BE2C (cell line): ENCODE data around the gene LBX1.
A peak's percentile ranks its signal among the peaks of the same experiment; 100 is the strongest.
"Not testable (repeated sequence)": the region's sequence is repeated elsewhere in the genome, so short reads cannot be mapped to it uniquely, and the experiment has no call there.

ENCODE experiments used
- DNase-seq: peaks from one replicate; pipeline ENCODE4 v3.0.0-alpha.2; 2020
- H3K27me3 ChIP-seq: fragments of 250-450 bp; sonication (Bioruptor Pico); 2 replicates; pipeline ENCODE4 v1.5.1; 2020; ENCODE audit warnings: mild to moderate bottlenecking
- H3K36me3 ChIP-seq: fragments of 250-450 bp; sonication (Bioruptor Pico); 2 replicates; pipeline ENCODE4 v1.5.1; 2020; ENCODE audit warnings: mild to moderate bottlenecking
- H3K4me1 ChIP-seq: fragments of 250-450 bp; sonication (Bioruptor Pico); 2 replicates; pipeline ENCODE4 v1.5.1; 2020
- H3K4me3 ChIP-seq: 2 replicates; pipeline ENCODE4 v1.5.1; 2011; ENCODE audit warnings: low read depth, low read length
- H3K9me3 ChIP-seq: fragments of 250-450 bp; sonication (Bioruptor Pico); 2 replicates; pipeline ENCODE4 v1.5.1; 2020
- TF ChIP-seq, protein P1 (sequence below): IDR thresholded peaks from 2 replicates; pipeline ENCODE4 v1.5.1; 2012; ENCODE audit warnings: mild to moderate bottlenecking, low read depth, low read length

Gene LBX1

DNA sequence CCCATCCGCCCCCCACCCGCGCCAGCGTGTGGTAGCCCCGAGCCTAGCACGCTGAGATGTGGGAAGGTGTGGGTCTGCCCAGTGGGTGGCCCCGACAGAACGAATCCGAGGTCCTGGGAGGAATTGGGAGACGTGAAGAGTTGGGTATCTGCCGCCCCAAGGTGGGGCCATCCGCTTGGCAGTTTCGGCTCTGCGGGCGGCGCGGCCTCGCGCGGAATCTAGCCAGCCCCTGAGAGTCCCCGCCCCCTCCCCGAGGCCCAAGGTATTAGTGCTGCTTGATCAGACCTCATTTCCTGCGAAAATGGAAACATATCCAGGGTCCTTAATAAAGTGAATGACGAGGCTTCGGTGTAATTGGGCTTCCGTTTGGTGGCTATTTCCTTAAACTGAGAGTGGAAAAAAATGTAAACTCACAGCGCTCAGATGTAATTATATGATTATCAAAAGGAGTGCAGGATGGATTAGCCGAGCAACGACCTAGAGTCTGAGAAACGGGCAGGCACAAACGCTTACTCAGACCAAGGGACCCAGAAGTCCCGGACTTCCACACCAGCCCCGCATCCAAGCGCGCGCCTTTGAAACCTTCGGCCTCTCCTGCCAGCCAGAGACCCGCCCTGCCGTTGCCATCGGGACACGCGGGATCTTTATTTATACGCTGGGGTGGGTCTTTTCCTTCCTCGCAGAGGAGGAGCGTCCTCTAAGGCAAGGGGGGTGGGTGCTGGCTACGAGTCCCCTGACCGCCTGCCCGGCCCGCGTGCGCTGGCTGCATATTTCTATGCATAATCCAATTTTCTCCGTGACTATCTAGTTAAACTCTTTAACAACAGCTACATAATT, 12.8 kb downstream of the LBX1 start:
- Histone ChIP-seq H3K4me3 (peak overlapping the region; percentile 33), H3K4me1 (peaks cover 10% of the 10 kb centered on the region; the same call in 1 of the 2 replicates), H3K9me3 (no peaks in the 10 kb centered on the region), H3K27me3 (peaks cover 89% of the 10 kb centered on the region), H3K36me3 (no peaks in the 10 kb centered on the region)
- DNase-seq = no peak
- TF ChIP-seq, protein P1, sequence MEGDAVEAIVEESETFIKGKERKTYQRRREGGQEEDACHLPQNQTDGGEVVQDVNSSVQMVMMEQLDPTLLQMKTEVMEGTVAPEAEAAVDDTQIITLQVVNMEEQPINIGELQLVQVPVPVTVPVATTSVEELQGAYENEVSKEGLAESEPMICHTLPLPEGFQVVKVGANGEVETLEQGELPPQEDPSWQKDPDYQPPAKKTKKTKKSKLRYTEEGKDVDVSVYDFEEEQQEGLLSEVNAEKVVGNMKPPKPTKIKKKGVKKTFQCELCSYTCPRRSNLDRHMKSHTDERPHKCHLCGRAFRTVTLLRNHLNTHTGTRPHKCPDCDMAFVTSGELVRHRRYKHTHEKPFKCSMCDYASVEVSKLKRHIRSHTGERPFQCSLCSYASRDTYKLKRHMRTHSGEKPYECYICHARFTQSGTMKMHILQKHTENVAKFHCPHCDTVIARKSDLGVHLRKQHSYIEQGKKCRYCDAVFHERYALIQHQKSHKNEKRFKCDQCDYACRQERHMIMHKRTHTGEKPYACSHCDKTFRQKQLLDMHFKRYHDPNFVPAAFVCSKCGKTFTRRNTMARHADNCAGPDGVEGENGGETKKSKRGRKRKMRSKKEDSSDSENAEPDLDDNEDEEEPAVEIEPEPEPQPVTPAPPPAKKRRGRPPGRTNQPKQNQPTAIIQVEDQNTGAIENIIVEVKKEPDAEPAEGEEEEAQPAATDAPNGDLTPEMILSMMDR = no peak

DNA sequence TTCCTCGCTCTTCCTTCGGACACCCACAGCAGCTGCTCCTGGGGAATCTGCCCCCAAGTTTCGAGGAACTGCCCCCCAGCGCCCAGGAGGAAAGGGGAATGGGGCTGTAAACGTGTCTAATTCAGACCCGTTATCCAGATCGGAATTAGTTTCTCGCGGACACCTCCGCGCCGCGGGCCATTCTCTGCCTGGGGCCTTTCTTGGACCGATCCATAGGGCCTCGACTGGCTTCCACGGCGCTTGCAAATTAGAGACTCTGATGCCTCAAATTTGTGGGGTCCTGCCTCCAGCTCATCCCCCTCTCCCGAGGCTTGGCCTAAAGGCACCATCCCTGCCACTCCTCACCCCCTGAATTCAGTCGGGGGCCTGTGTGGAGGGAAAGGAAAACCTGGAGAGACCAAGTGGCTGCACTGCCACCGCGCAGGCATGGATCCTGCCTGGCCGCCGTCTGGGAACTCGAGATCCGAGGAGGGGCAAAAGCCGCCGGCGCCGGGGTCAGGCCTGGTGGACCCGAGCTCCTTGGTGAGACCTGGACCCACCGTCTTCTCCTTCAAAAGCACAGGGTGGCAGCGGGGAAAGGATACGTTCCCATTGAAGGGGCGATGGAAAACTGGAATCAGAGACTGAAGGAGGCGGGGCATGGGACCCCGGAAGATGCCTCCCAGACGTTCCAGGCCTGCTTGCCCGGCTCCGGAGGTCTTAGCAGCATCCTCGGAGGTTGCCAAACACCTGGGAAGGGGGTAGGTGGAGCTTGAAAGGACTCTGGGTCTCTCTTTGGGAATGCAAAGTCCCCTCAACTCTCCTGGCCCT, 13.7 kb downstream of the LBX1 start:
- TF ChIP-seq, protein P1 = no peak
- Histone ChIP-seq H3K4me1 (peaks cover 10% of the 10 kb centered on the region; the same call in 1 of the 2 replicates), H3K27me3 (peaks cover 89% of the 10 kb centered on the region), H3K4me3 (peak overlapping the region; percentile 33; the same call in 1 of the 2 replicates), H3K36me3 (no peaks in the 10 kb centered on the region), H3K9me3 (no peaks in the 10 kb centered on the region)
- DNase-seq = no peak

DNA sequence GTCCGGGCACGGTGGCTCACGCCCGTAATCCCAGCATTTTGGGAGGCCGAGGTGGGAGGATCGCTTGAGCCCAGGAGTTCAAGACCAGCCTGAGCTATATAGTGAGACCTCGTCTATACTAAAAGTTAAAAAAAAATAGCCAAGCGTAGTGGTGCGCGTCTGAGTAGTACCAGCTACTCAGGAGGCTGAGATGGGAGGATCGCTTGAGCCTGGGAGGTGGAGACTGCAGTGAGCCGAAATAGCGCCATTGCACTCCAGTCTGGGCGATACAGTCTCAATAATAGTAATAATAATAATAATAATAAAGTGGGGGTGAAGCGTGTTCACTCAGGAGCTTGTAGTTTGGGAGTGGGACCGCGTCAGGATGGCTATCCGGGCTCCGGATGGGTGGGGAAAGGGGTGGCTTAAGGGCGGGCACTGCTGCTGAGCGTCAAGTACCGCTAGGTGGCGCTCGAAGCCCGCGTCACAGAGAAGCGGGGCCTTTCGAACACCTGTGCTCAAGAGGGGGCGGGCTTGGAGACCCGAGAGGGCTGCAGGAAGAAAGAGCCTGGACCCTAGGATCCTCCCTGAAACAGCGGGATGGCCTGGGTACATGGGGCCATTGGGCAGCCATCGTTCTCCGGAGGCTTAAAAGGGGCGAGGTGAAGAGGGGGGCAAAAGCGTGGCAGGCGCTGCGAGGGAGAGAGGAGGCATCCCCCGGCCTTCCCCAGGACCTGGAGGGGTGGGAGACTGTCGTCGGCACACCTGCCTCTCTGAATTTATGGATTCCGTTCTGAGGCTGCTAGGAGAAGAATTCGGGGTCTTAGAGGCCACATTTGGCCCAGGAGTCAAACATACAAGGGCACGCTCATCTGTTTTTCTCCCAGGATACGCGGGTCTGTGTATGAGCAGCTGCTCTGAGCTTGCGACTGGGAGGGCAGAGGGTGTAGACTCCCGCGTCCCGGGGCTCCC, 14.5 kb downstream of the LBX1 start:
- H3K4me3 ChIP-seq = peak overlapping the region; percentile 19; the same call in 1 of the 2 replicates
- H3K9me3 ChIP-seq = no peaks in the 10 kb centered on the region
- H3K36me3 ChIP-seq = no peaks in the 10 kb centered on the region
- DNase-seq = peak; percentile 76
- peaks cover 88% of the 10 kb centered on the region for H3K27me3 ChIP-seq
- TF ChIP-seq, protein P1 = peak; percentile 81
- peaks cover 10% of the 10 kb centered on the region; the same call in 1 of the 2 replicates for H3K4me1 ChIP-seq

DNA sequence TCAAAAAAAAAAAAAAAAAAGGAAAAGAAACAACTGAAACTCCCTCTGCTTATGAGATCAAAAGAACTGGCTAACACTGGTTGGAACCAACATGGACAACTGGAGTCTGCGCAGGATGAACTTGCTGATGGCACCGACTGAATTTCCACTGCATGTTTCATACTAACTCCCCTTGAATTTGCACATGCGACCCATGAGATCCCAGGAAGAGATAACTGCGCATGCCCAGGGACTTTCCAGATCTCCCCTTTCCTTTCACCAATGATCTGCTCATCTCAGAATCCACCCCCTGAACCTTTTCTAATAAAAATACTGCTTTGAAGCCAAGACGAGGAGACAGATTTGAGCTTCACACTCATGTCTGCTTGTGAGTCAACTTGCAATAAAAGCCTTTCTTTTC, 20.7 kb downstream of the LBX1 start:
- TF ChIP-seq, protein P1 = no peak
- H3K27me3 ChIP-seq = peaks cover 43% of the 10 kb centered on the region

DNA sequence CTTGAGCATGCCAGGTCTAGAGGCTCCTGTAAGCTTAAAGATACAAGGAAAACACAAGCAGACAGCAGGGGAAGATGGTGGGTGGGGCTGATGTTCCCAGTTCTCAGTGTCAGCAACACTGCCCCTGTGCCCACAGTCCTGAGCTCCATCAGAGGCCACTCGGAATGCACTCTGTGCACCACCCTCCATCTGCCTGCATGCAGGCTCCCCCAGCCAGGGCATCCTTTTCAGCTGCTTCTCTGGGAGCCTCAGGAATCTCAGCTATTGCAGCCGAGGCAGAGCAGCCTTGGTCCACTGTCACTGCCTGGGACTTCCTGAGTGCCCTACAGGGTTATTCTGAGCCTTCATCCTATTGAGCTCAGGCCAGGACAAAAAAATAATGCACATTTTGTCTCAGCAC, 22.2 kb downstream of the LBX1 start:
- Histone ChIP-seq H3K27me3 (peaks cover 36% of the 10 kb centered on the region), H3K36me3 (no peaks in the 10 kb centered on the region), H3K4me3 (no peak overlapping the region), H3K9me3 (no peaks in the 10 kb centered on the region), H3K4me1 (no peaks in the 10 kb centered on the region)
- TF ChIP-seq, protein P1 = no peak
- no peak for DNase-seq

More for the DNA sequence above, 20.7 kb downstream of the LBX1 start:
- no peaks in the 10 kb centered on the region for H3K4me1 ChIP-seq
- no peaks in the 10 kb centered on the region for H3K36me3 ChIP-seq
- no peak overlapping the region for H3K4me3 ChIP-seq
- H3K9me3 ChIP-seq = no peaks in the 10 kb centered on the region
- DNase-seq = no peak

DNA sequence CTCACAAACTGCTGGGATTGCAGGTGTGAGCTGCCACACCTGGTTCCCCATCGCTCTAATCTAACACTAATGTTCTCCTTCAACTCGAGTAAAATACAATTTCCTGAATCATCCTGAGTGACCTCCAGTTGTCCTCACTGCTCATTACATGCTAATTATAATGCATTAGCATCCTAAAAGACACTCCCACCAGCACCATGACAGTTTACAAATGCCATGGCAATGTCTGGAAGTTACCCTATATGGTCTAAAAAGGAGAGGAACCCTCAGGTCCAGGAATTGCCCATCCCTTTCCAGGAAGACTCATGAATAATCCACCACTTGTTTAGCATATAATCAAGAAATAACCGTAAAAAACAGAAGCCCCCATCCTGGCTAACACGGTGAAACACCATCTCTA, 26.6 kb downstream of the LBX1 start:
- not testable (repeated sequence) for DNase-seq, H3K9me3 ChIP-seq, H3K4me1 ChIP-seq, H3K4me3 ChIP-seq, H3K36me3 ChIP-seq
- H3K27me3 ChIP-seq = peaks cover 12% of the 10 kb centered on the region

DNA sequence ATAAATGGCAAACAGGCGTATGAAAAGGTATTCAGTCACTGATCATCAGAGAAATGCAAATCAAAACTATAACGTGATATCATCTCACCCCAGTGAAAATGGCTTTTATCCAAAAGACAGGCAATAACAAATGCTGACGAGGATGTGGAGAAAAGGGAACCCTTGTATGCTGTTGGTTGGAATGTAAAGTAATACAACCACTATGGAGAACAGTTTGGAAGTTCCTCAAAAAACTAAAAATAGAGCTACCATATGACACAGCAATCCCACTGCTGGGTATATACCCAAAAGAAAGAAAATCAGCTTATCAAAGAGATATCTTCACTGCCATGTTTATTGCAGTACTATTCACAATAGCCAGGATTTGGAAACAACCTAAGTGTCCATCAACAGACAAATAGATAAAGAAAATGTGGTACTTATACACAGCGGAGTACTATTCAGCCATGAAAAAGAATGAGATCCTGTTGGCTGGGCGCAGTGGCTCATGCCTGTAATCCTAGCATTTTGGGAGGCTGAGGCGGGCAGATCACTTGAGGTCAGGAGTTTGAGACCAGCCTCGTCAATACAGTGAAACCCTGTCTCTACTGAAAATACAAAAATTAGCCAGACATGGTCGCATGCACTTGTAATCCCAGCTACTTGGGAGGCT, 30.8 kb downstream of the LBX1 start:
- H3K4me3 ChIP-seq, DNase-seq, H3K9me3 ChIP-seq, H3K4me1 ChIP-seq, H3K36me3 ChIP-seq: not testable (repeated sequence)
- peaks cover 10% of the 10 kb centered on the region for H3K27me3 ChIP-seq
